H9 (cell line): ENCODE measurements around the gene KLF16. TPM values are rescaled to one million over a fixed set of nuclear protein-coding genes. Genes with fewer than 3 reads are reported as not detected.

Experiments
- DNase-seq: peaks from one replicate; pipeline ENCODE4 v3.0.0-alpha.2; 2017
- H2AFZ ChIP-seq: one replicate; pipeline ENCODE4 v1.6.1; 2013; ENCODE audit warnings: mild to moderate bottlenecking, low read length, control low read depth, moderate library complexity
- H2AK5ac ChIP-seq: 2 replicates; pipeline ENCODE4 v1.6.1; 2013; ENCODE audit warnings: low read length, control low read depth, mixed read lengths; ENCODE audit not compliant: insufficient read length
- H2BK120ac ChIP-seq: one replicate; pipeline ENCODE4 v1.6.1; 2013; ENCODE audit warnings: low read depth, mild to moderate bottlenecking, low read length, control low read depth, inconsistent platforms; ENCODE audit not compliant: poor library complexity, severe bottlenecking
- H2BK12ac ChIP-seq: 2 replicates; pipeline ENCODE4 v1.6.1; 2013; ENCODE audit warnings: low read length, control low read depth, mixed read lengths, low read depth; ENCODE audit not compliant: insufficient read length
- H2BK15ac ChIP-seq: 2 replicates; pipeline ENCODE4 v1.6.1; 2013; ENCODE audit warnings: low read depth, low read length, control low read depth
- H2BK20ac ChIP-seq: one replicate; pipeline ENCODE4 v1.6.1; 2013; ENCODE audit warnings: low read depth, mild to moderate bottlenecking, low read length, control low read depth, inconsistent platforms; ENCODE audit not compliant: poor library complexity, severe bottlenecking
- H2BK5ac ChIP-seq: 2 replicates; pipeline ENCODE4 v1.6.1; 2013; ENCODE audit warnings: low read length, control low read depth, mixed read lengths; ENCODE audit not compliant: insufficient read length
- H3K14ac ChIP-seq: 2 replicates; pipeline ENCODE4 v1.6.1; 2013; ENCODE audit warnings: low read length, control low read depth; ENCODE audit not compliant: insufficient read depth
- H3K18ac ChIP-seq: 2 replicates; pipeline ENCODE4 v1.6.1; 2013; ENCODE audit warnings: low read depth, mild to moderate bottlenecking, mixed read lengths, low read length, control low read depth; ENCODE audit not compliant: insufficient read length
- H3K23ac ChIP-seq: 2 replicates; pipeline ENCODE4 v1.6.1; 2013; ENCODE audit warnings: low read length, control low read depth, mixed read lengths, low read depth; ENCODE audit not compliant: insufficient read length
- H3K23me2 ChIP-seq: 2 replicates; pipeline ENCODE4 v1.6.1; 2013; ENCODE audit warnings: low read depth, mild to moderate bottlenecking, mixed read lengths, low read length, control low read depth; ENCODE audit not compliant: insufficient read length, poor library complexity, severe bottlenecking
- H3K27ac ChIP-seq: 2 replicates; pipeline ENCODE4 v1.5.1; 2013; ENCODE audit warnings: low read length, control low read depth, mixed read lengths, low read depth; ENCODE audit not compliant: insufficient read length
- H3K27me3 ChIP-seq: 2 replicates; pipeline ENCODE4 v1.6.1; 2013; ENCODE audit warnings: low read length, control low read depth, inconsistent platforms; ENCODE audit not compliant: insufficient read depth
- H3K4ac ChIP-seq: 2 replicates; pipeline ENCODE4 v1.6.1; 2013; ENCODE audit warnings: low read depth, mild to moderate bottlenecking, control low read depth, inconsistent platforms, low read length, moderate library complexity
- H3K4me1 ChIP-seq: 2 replicates; pipeline ENCODE4 v1.6.1; 2013; ENCODE audit warnings: low read length, control low read depth, inconsistent platforms; ENCODE audit not compliant: insufficient read depth
- H3K4me2 ChIP-seq: 2 replicates; pipeline ENCODE4 v1.6.1; 2013; ENCODE audit warnings: low read length, control low read depth, mixed read lengths; ENCODE audit not compliant: insufficient read length, insufficient read depth
- H3K56ac ChIP-seq: 2 replicates; pipeline ENCODE4 v1.6.1; 2013; ENCODE audit warnings: low read depth, mild to moderate bottlenecking, mixed read lengths, low read length, control low read depth; ENCODE audit not compliant: insufficient read length
- H3K79me1 ChIP-seq: 2 replicates; pipeline ENCODE4 v1.6.1; 2013; ENCODE audit warnings: low read depth, mild to moderate bottlenecking, moderate library complexity, low read length, control low read depth, inconsistent platforms; ENCODE audit not compliant: insufficient read depth, poor library complexity, severe bottlenecking
- H3K79me2 ChIP-seq: 2 replicates; pipeline ENCODE4 v1.6.1; 2013; ENCODE audit warnings: low read length, control low read depth, inconsistent platforms; ENCODE audit not compliant: insufficient read depth
- H3K9ac ChIP-seq: 2 replicates; pipeline ENCODE4 v1.6.1; 2013; ENCODE audit warnings: low read length, control low read depth, mixed read lengths; ENCODE audit not compliant: insufficient read length; ENCODE audit errors: extremely low read depth
- H3K9me3 ChIP-seq: one replicate; pipeline ENCODE4 v1.6.1; 2013; ENCODE audit warnings: low read depth, low read length, inconsistent platforms; ENCODE audit not compliant: control insufficient read depth
- H3T11ph ChIP-seq: one replicate; pipeline ENCODE4 v1.6.1; 2013; ENCODE audit warnings: mild to moderate bottlenecking, low read length, control low read depth, inconsistent platforms
- H4K20me1 ChIP-seq: one replicate; pipeline ENCODE4 v1.6.1; 2013; ENCODE audit not compliant: control insufficient read depth, insufficient read length, insufficient read depth
- H4K5ac ChIP-seq: 2 replicates; pipeline ENCODE4 v1.6.1; 2013; ENCODE audit warnings: low read depth, mild to moderate bottlenecking, mixed read lengths, low read length, control low read depth; ENCODE audit not compliant: insufficient read length
- H4K8ac ChIP-seq: replicated peaks from 2 replicates; pipeline ENCODE4 v1.6.1; 2013; ENCODE audit warnings: low read length, control low read depth, mixed read lengths, low read depth; ENCODE audit not compliant: insufficient read length
- H4K91ac ChIP-seq: 2 replicates; pipeline ENCODE4 v1.6.1; 2013; ENCODE audit warnings: low read depth, mild to moderate bottlenecking, moderate library complexity, mixed read lengths, low read length, control low read depth; ENCODE audit not compliant: insufficient read length
- H3K27ac Mint-ChIP-seq, 3 experiments: 2 replicates in 2 of 3; 3 replicates in 1 of 3; pipeline ENCODE4 v1.8.0; 2020 to 2021; ENCODE audit warnings: mixed read lengths in 3 of 3, mild to moderate bottlenecking in 1 of 3, moderate library complexity in 1 of 3
- H3K27me3 Mint-ChIP-seq: 2 replicates; pipeline ENCODE4 v1.8.0; 2021; ENCODE audit warnings: low read depth, mild to moderate bottlenecking, moderate library complexity, mixed read lengths
- H3K36me3 Mint-ChIP-seq, 3 experiments: 2 replicates in 2 of 3; 3 replicates in 1 of 3; pipeline ENCODE4 v1.8.0; 2020 to 2021; ENCODE audit warnings: low read depth in 3 of 3, mixed read lengths in 3 of 3; ENCODE audit not compliant: insufficient read depth in 1 of 3
- H3K4me1 Mint-ChIP-seq, 2 experiments: 2 replicates each; pipeline ENCODE4 v1.8.0; 2020; ENCODE audit warnings: mixed read lengths in 2 of 2
- H3K4me3 Mint-ChIP-seq, 2 experiments: 2 replicates in 1 of 2; 3 replicates in 1 of 2; pipeline ENCODE4 v1.8.0; 2020 to 2021; ENCODE audit warnings: mild to moderate bottlenecking in 2 of 2, mixed read lengths in 2 of 2, moderate library complexity in 1 of 2
- H3K9me3 Mint-ChIP-seq, 2 experiments: 2 replicates in 1 of 2; 3 replicates in 1 of 2; pipeline ENCODE4 v1.8.0; 2020; ENCODE audit warnings: mild to moderate bottlenecking in 2 of 2, mixed read lengths in 2 of 2, moderate library complexity in 1 of 2
- CTCF ChIP-seq: fragments of 200-600 bp; sonication (generic); conservative IDR thresholded peaks from 3 replicates; pipeline ENCODE4 v1.8.0; 2021; ENCODE audit warnings: antibody characterized with exemption, mild to moderate bottlenecking
- WGBS: extraction: QIAGEN DNeasy Blood & Tissue Kit; methylation state at CpG from one replicate; pipeline ENCODE4 v1.1.7; 2013; ENCODE audit warnings: missing lambda C conversion rate, low lambda C conversion rate, mixed read lengths; ENCODE audit not compliant: insufficient read length; ENCODE audit errors: extremely low coverage; 5-methylcytosine and 5-hydroxymethylcytosine counted together
- total RNA-seq: library from RNA; stranded (reverse); gene quantifications from 2 replicates; pipeline ENCODE4 v1.2.1, GENCODE V29; 2021

KLF16 gene
- total RNA-seq, 1 experiment from 2014 or later, result 66.8 TPM

- no peak overlapping the region for H2AFZ ChIP-seq
- no peak overlapping the region for H4K8ac ChIP-seq
- H3K79me2 ChIP-seq, result peaks cover 4% of the 10 kb centered on the region; the same call in 1 of the 2 replicates
- no peak overlapping the region for H2BK120ac ChIP-seq
- no peak overlapping the region for H2BK5ac ChIP-seq
- no peak overlapping the region for H3K9ac ChIP-seq
- H2BK12ac ChIP-seq, result no peak overlapping the region
- no peak overlapping the region for H4K5ac ChIP-seq
- no peak overlapping the region for H3K18ac ChIP-seq
- H3K4me3 Mint-ChIP-seq, result no peak overlapping the region
- H3K9me3 ChIP-seq, result no peaks in the 10 kb centered on the region
- H3K9me3 Mint-ChIP-seq, result no peaks in the 10 kb centered on the region; a peak in 1 of 5 replicates
- peaks cover 5 to 15% of the 10 kb centered on the region in 2 experiments for H3K4me1 Mint-ChIP-seq
- DNase-seq, result no peak
- H3K27me3 ChIP-seq, result no peaks in the 10 kb centered on the region
- H3K23me2 ChIP-seq, result no peaks in the 10 kb centered on the region
- H3T11ph ChIP-seq, result no peak overlapping the region
- no peak overlapping the region for H3K23ac ChIP-seq
- no peak overlapping the region for H3K56ac ChIP-seq
- H2BK20ac ChIP-seq, result no peak overlapping the region
- no peak overlapping the region for H2BK15ac ChIP-seq
- H3K4me2 ChIP-seq, result no peak overlapping the region
- peaks cover 0 to 4% (median 0%) of the 10 kb centered on the region in 3 experiments; a peak in 1 of 7 replicates for H3K36me3 Mint-ChIP-seq
- H3K79me1 ChIP-seq, result peaks cover 11% of the 10 kb centered on the region
- 0 out of 7 replicates have a peak overlapping the region, but pooled peaks of 1 of the 3 experiments have one; percentile 24 for H3K27ac Mint-ChIP-seq
- no peak overlapping the region for H2AK5ac ChIP-seq
- no CpG with 5 or more reads among the region's 31 CpGs for WGBS
- H4K91ac ChIP-seq, result no peak overlapping the region
- peaks cover 4% of the 10 kb centered on the region for H4K20me1 ChIP-seq
- H3K27ac ChIP-seq, result no peak overlapping the region
- TF ChIP-seq CTCF, result no peak
- no peaks in the 10 kb centered on the region for H3K4me1 ChIP-seq
- H3K4ac ChIP-seq, result no peak overlapping the region
- H3K14ac ChIP-seq, result no peak overlapping the region
- no peaks in the 10 kb centered on the region for H3K27me3 Mint-ChIP-seq
Measured at GRCh38 chr19:1836458-1837221, 26.7 kb downstream of the KLF16 start.
